GM21367 (cell line): ENCODE measurements around the gene TMPRSS9.
"Not testable (repeated sequence)": the region's sequence is repeated elsewhere in the genome, so short reads cannot be mapped to it uniquely, and the experiment has no call there.

Source experiments
- ATAC-seq: cut with Tn5 transposase; IDR thresholded peaks from one replicate; pipeline ENCODE4 v1.9.1; 2021; ENCODE audit not compliant: unreplicated experiment

TMPRSS9 gene

GRCh38 chr19:2387367-2388288, 27.6 kb downstream of the TMPRSS9 start:
- ATAC-seq: no peak

GRCh38 chr19:2389594-2389993, 29.5 kb downstream of the TMPRSS9 start:
- ATAC-seq: no peak

GRCh38 chr19:2391118-2391725, 31.2 kb downstream of the TMPRSS9 start:
- ATAC-seq: no peak

GRCh38 chr19:2392366-2392765, 32.3 kb downstream of the TMPRSS9 start:
- no peak for ATAC-seq

- ATAC-seq: not testable (repeated sequence)
Measured at GRCh38 chr19:2392899-2393298, 32.8 kb downstream of the TMPRSS9 start.

- no peak for ATAC-seq
Measured at GRCh38 chr19:2394054-2394441, 34.0 kb downstream of the TMPRSS9 start.

GRCh38 chr19:2394442-2395292, 34.6 kb downstream of the TMPRSS9 start:
- ATAC-seq: no peak

GRCh38 chr19:2395293-2395829, 35.3 kb downstream of the TMPRSS9 start:
- not testable (repeated sequence) for ATAC-seq

GRCh38 chr19:2397173-2397572, 37.1 kb downstream of the TMPRSS9 start:
- not testable (repeated sequence) for ATAC-seq

- ATAC-seq: no peak
Measured at GRCh38 chr19:2398735-2399305, 38.8 kb downstream of the TMPRSS9 start.

- ATAC-seq: no peak
Measured at GRCh38 chr19:2399582-2399981, 39.5 kb downstream of the TMPRSS9 start.

GRCh38 chr19:2408247-2408646, 48.2 kb downstream of the TMPRSS9 start:
- ATAC-seq: no peak

- no peak for ATAC-seq
Measured at GRCh38 chr19:2409352-2409912, 49.4 kb downstream of the TMPRSS9 start.

GRCh38 chr19:2410023-2410422, 50.0 kb downstream of the TMPRSS9 start:
- no peak for ATAC-seq

- ATAC-seq: no peak
Measured at GRCh38 chr19:2411709-2412108, 51.6 kb downstream of the TMPRSS9 start.

GRCh38 chr19:2412449-2412848, 52.4 kb downstream of the TMPRSS9 start:
- no peak for ATAC-seq

- no peak for ATAC-seq
Measured at GRCh38 chr19:2413159-2413558, 53.1 kb downstream of the TMPRSS9 start.

- no peak for ATAC-seq
Measured at GRCh38 chr19:2413629-2414028, 53.6 kb downstream of the TMPRSS9 start.

- no peak for ATAC-seq
Measured at GRCh38 chr19:2415281-2415972, 55.4 kb downstream of the TMPRSS9 start.

- no peak for ATAC-seq
Measured at GRCh38 chr19:2415973-2416319, 55.9 kb downstream of the TMPRSS9 start.
